H1 (cell line): ENCODE data around the gene BCAS3. TPM values are rescaled to one million over a fixed set of nuclear protein-coding genes. Genes with fewer than 3 reads are reported as not detected.

Source experiments
- CTCF ChIA-PET: fragments of 300-600 bp; sonication (Branson Sonifier 250); formaldehyde crosslinking; loops from one replicate; lab custom pipeline; 2021; ENCODE audit not compliant: partially characterized antibody; lab: Charles Lee
- POLR2A ChIA-PET: fragments of 300-600 bp; sonication (Branson Sonifier 250); formaldehyde crosslinking; loops from one replicate; lab custom pipeline; 2021; ENCODE audit warnings: inconsistent platforms; ENCODE audit not compliant: partially characterized antibody; lab: Charles Lee
- DNase-seq, 2 experiments: peaks; one replicate each; pipeline versions ENCODE4 v3.0.0 to v3.0.0-alpha.2; 2010 to 2022; ENCODE audit warnings: low spot score in 2 of 2, low read depth in 1 of 2, mixed read lengths in 1 of 2
- FAIRE-seq: peaks from 2 replicates; lab custom pipeline; 2011; peaks lifted over from hg19 to GRCh38; lab: Jason Lieb, UNC
- H2AFZ ChIP-seq: 2 replicates; pipeline ENCODE4 v1.8.1; 2012; ENCODE audit warnings: low read length, inconsistent platforms
- H2AK5ac ChIP-seq: 2 replicates; pipeline ENCODE4 v1.6.1; 2013; ENCODE audit warnings: low read depth, low read length
- H2BK120ac ChIP-seq: replicated peaks from 2 replicates; pipeline ENCODE3; 2013; ENCODE audit warnings: low read depth, low read length, inconsistent platforms
- H2BK12ac ChIP-seq: 2 replicates; pipeline ENCODE4 v1.6.1; 2013; ENCODE audit warnings: low read depth, low read length
- H2BK15ac ChIP-seq: 2 replicates; pipeline ENCODE4 v1.6.1; 2013; ENCODE audit warnings: low read length
- H2BK20ac ChIP-seq: 2 replicates; pipeline ENCODE4 v1.6.1; 2013; ENCODE audit warnings: low read length
- H2BK5ac ChIP-seq: 2 replicates; pipeline ENCODE4 v1.6.1; 2013; ENCODE audit warnings: low read depth, low read length
- H3K14ac ChIP-seq: 2 replicates; pipeline ENCODE4 v1.6.1; 2013; ENCODE audit warnings: inconsistent platforms; ENCODE audit not compliant: insufficient read length
- H3K18ac ChIP-seq: 2 replicates; pipeline ENCODE4 v1.6.1; 2013; ENCODE audit warnings: low read length; ENCODE audit errors: extremely low read depth
- H3K23ac ChIP-seq: 2 replicates; pipeline ENCODE4 v1.6.1; 2013; ENCODE audit warnings: inconsistent platforms; ENCODE audit not compliant: insufficient read length
- H3K23me2 ChIP-seq: 2 replicates; pipeline ENCODE4 v1.6.1; 2013; ENCODE audit warnings: low read depth, low read length
- H3K27ac ChIP-seq: 2 replicates; pipeline ENCODE4 v1.6.1; 2011; ENCODE audit warnings: low read depth, low read length, inconsistent platforms
- H3K27me3 ChIP-seq, 4 experiments: replicated peaks in 1 of 4; 1 replicate in 1 of 4; 2 replicates in 3 of 4; pipeline versions ENCODE4 v1.6.1 to v1.8.1; 2011 to 2013; ENCODE audit warnings: low read length in 3 of 4, mild to moderate bottlenecking in 3 of 4, inconsistent platforms in 2 of 4, mixed read lengths in 2 of 4, moderate library complexity in 1 of 4; ENCODE audit not compliant: control insufficient read depth in 3 of 4, insufficient read depth in 3 of 4; ENCODE audit errors: extremely low read depth in 1 of 4
- H3K36me3 ChIP-seq, 4 experiments: 2 replicates each; pipeline versions ENCODE4 v1.6.1 to v1.8.1; 2011 to 2013; ENCODE audit warnings: mild to moderate bottlenecking in 4 of 4, low read length in 3 of 4, moderate library complexity in 2 of 4, control low read depth in 1 of 4, inconsistent platforms in 1 of 4; ENCODE audit not compliant: insufficient read depth in 4 of 4, control insufficient read depth in 2 of 4
- H3K4ac ChIP-seq: replicated peaks from 2 replicates; pipeline ENCODE3; 2013; ENCODE audit warnings: low read length, low read depth, mixed read lengths, inconsistent platforms; ENCODE audit not compliant: insufficient read length
- H3K4me1 ChIP-seq, 4 experiments: replicated peaks in 1 of 4; 1 replicate in 1 of 4; 2 replicates in 3 of 4; pipeline versions ENCODE4 v1.6.1 to v1.8.1; 2011 to 2013; ENCODE audit warnings: low read length in 3 of 4, inconsistent platforms in 2 of 4, mixed read lengths in 1 of 4; ENCODE audit not compliant: insufficient read depth in 4 of 4, control insufficient read depth in 3 of 4
- H3K4me2 ChIP-seq, 2 experiments: 2 replicates each; pipeline versions ENCODE4 v1.6.1 to v1.8.1; 2011 to 2013; ENCODE audit warnings: low read depth in 2 of 2, low read length in 2 of 2, control low read depth in 1 of 2, inconsistent platforms in 1 of 2, mild to moderate bottlenecking in 1 of 2; ENCODE audit not compliant: insufficient read depth in 1 of 2
- H3K4me3 ChIP-seq, 4 experiments: fragments of 200-600, 300-600 bp in 1 of 4; sonication (generic), shearing (Covaris generic), sonication (Bioruptor Twin) in 1 of 4; 2 replicates each; pipeline versions ENCODE4 v1.5.1 to v1.8.1; 2011 to 2016; ENCODE audit warnings: low read length in 4 of 4, low read depth in 3 of 4, control low read depth in 2 of 4, inconsistent platforms in 2 of 4, mild to moderate bottlenecking in 2 of 4, mixed read lengths in 1 of 4, moderate library complexity in 1 of 4; ENCODE audit not compliant: insufficient read depth in 2 of 4; ENCODE audit errors: extremely low read depth in 1 of 4
- H3K56ac ChIP-seq: replicated peaks from 2 replicates; pipeline ENCODE3; 2013; ENCODE audit warnings: low read depth, mild to moderate bottlenecking, mixed read lengths, low read length, inconsistent platforms; ENCODE audit not compliant: insufficient read length
- H3K79me1 ChIP-seq: 2 replicates; pipeline ENCODE4 v1.6.1; 2013; ENCODE audit warnings: low read depth, low read length, control low read depth
- H3K79me2 ChIP-seq, 2 experiments: 2 replicates each; pipeline versions ENCODE4 v1.6.1 to v1.8.1; 2012 to 2013; ENCODE audit warnings: low read length in 2 of 2, mild to moderate bottlenecking in 2 of 2, inconsistent platforms in 1 of 2; ENCODE audit not compliant: insufficient read depth in 2 of 2, control insufficient read depth in 1 of 2
- H3K9ac ChIP-seq, 4 experiments: replicated peaks in 1 of 4; 1 replicate in 1 of 4; 2 replicates in 3 of 4; pipeline versions ENCODE4 v1.6.1 to v1.8.1; 2011 to 2013; ENCODE audit warnings: low read depth in 3 of 4, low read length in 3 of 4, control low read depth in 2 of 4, mild to moderate bottlenecking in 2 of 4, moderate library complexity in 2 of 4, inconsistent platforms in 1 of 4; ENCODE audit errors: extremely low read depth in 1 of 4
- H3K9me3 ChIP-seq, 2 experiments: 2 replicates each; pipeline versions ENCODE4 v1.6.1 to v1.8.1; 2012 to 2013; ENCODE audit warnings: mild to moderate bottlenecking in 2 of 2, moderate library complexity in 2 of 2, control low read depth in 1 of 2, inconsistent platforms in 1 of 2, low read depth in 1 of 2, low read length in 1 of 2, mixed read lengths in 1 of 2; ENCODE audit not compliant: insufficient read depth in 2 of 2
- H4K20me1 ChIP-seq, 2 experiments: replicated peaks in 1 of 2; 2 replicates each; pipeline versions ENCODE3 to v1.8.1; 2011 to 2013; ENCODE audit warnings: inconsistent platforms in 2 of 2, low read length in 2 of 2, mild to moderate bottlenecking in 1 of 2; ENCODE audit not compliant: insufficient read depth in 2 of 2, control insufficient read depth in 1 of 2
- H4K5ac ChIP-seq: 2 replicates; pipeline ENCODE4 v1.6.1; 2013; ENCODE audit warnings: low read length, low read depth, mixed read lengths, inconsistent platforms; ENCODE audit not compliant: insufficient read length
- H4K8ac ChIP-seq: 2 replicates; pipeline ENCODE4 v1.8.0; 2013; ENCODE audit warnings: mild to moderate bottlenecking, moderate library complexity, low read length, inconsistent platforms; ENCODE audit not compliant: insufficient read depth; ENCODE audit errors: extremely low read depth
- H4K91ac ChIP-seq: replicated peaks from 2 replicates; pipeline ENCODE3; 2013; ENCODE audit warnings: low read length, mixed read lengths, inconsistent platforms; ENCODE audit not compliant: insufficient read length
- JUND ChIP-seq: IDR thresholded peaks from 2 replicates; pipeline ENCODE4 v1.6.1; 2011; ENCODE audit warnings: mild to moderate bottlenecking, improper control_type of control experiment, low read length
- RAD21 ChIP-seq, 2 experiments: IDR thresholded peaks in 1 of 2; conservative IDR thresholded peaks in 1 of 2; 2 replicates each; pipeline ENCODE4 v1.6.1; 2011; ENCODE audit warnings: low read depth in 2 of 2, low read length in 2 of 2, improper control_type of control experiment in 1 of 2, inconsistent platforms in 1 of 2, mild to moderate bottlenecking in 1 of 2, moderate library complexity in 1 of 2
- TEAD4 ChIP-seq: IDR thresholded peaks from 2 replicates; pipeline ENCODE4 v1.6.1; 2012; ENCODE audit warnings: low read depth, low read length, inconsistent platforms, mixed read lengths
- WGBS, 2 experiments: shearing (Covaris generic) in 1 of 2; methylation state at CpG; one replicate each; pipeline versions ENCODE4 v1.1.6 to v1.1.7; 2013 to 2015; ENCODE audit warnings: low lambda C conversion rate in 2 of 2, mixed read lengths in 2 of 2, inconsistent platforms in 1 of 2, low coverage in 1 of 2, missing lambda C conversion rate in 1 of 2; ENCODE audit not compliant: insufficient replicate concordance in 2 of 2, insufficient coverage in 1 of 2, insufficient read length in 1 of 2; ENCODE audit errors: extremely low coverage in 1 of 2, missing lambda C conversion rate in 1 of 2; 5-methylcytosine and 5-hydroxymethylcytosine counted together
- polyA plus RNA-seq, 7 experiments: library from polyadenylated mRNA; depleted of rRNA in 3 of 7; stranded (reverse) in 5 of 7; unstranded in 2 of 7; fragments of >200 nt in 5 of 7; fragments of 200-250 nt in 2 of 7; gene quantifications; 1 replicate in 5 of 7; 2 replicates in 1 of 7; 4 replicates in 1 of 7; pipeline versions ENCODE4 v1.2.1 to v1.2.3, GENCODE V29; 2011 to 2013; ENCODE audit warnings: missing spikeins in 2 of 7, mixed read lengths in 2 of 7
- total RNA-seq: library from RNA; stranded (reverse); fragmentation: NEBNext Ultra II Directional; extraction: Animal tissue kit (Norgen Biotek cat#: 25700); gene quantifications from 2 replicates; pipeline ENCODE4 v1.2.1, GENCODE V29; 2021

The BCAS3 gene
- total and polyA plus RNA-seq, 2 of the 8 experiments (the other 6 are each of a cell fraction or from before 2014, with no cell fraction given), result 9.9 to 13.3 TPM

- Histone ChIP-seq H3K14ac (no peak overlapping the region), H3K9ac (no peak overlapping the region), H4K20me1 (no peaks in the 10 kb centered on the region), H2BK15ac (no peak overlapping the region), H3K4me2 (no peak overlapping the region), H3K4me3 (no peak overlapping the region), H2BK5ac (no peak overlapping the region), H3K23me2 (no peaks in the 10 kb centered on the region), H3K27ac (no peak overlapping the region), H3K4ac (no peak overlapping the region), H2BK12ac (no peak overlapping the region)
- POLR2A ChIA-PET, result no interaction called here
- no peak for DNase-seq
- FAIRE-seq, result no peak
- no peak for TF ChIP-seq TEAD4
- TF ChIP-seq JUND, result no peak
- 0 out of 4 replicates have a peak, but pooled peaks have one; percentile 18 to 23 for TF ChIP-seq RAD21 (IDR thresholded peaks at IDR 0.05 in 1 of 2, conservative IDR thresholded peaks at IDR 0.05 in 1 of 2; ENCODE audit: low read depth in 2 of 2, low read length in 2 of 2)
- TF ChIP-seq, all 59 proteins: peak for 1
- Histone ChIP-seq H3K56ac (no peak overlapping the region), H2BK20ac (no peak overlapping the region), H3K27me3 (no peaks in the 10 kb centered on the region), H2AK5ac (no peak overlapping the region), H2BK120ac (no peak overlapping the region), H3K4me1 (peaks cover 0 to 12% (median 7%) of the 10 kb centered on the region in 4 experiments; a peak in 3 of 7 replicates), H2AFZ (no peak overlapping the region), H3K23ac (no peak overlapping the region), H4K8ac (no peak overlapping the region), H3K79me1 (no peaks in the 10 kb centered on the region), H3K79me2 (no peaks in the 10 kb centered on the region), H4K91ac (no peak overlapping the region), H3K18ac (no peak overlapping the region), H3K9me3 (peaks cover 1 to 2% of the 10 kb centered on the region in 2 experiments; a peak in 1 of 4 replicates), H4K5ac (no peak overlapping the region), H3K36me3 (no peaks in the 10 kb centered on the region)
- 75% methylated on average over 2 of the region's 2 CpGs; no CpG with 5 or more reads in 1 of the 2 experiments for WGBS, 2 experiments
- CTCF ChIA-PET, result interaction anchor here (1.3 kb wide), 1 partner anchor 226 kb away, joined by 3 read pairs; no protein-coding TSS in a partner anchor
Measured at GRCh38 chr17:60745544-60745943, 67.9 kb downstream of the BCAS3 start.
